PC-9 (cell line): ENCODE data around the gene NTF3. TPM values are rescaled to one million over a fixed set of nuclear protein-coding genes. Genes with fewer than 3 reads are reported as not detected.

Experiments used
- BruUV-seq: library from RNA; stranded (reverse); fragments of 400-500 nt; replicated peaks from 2 replicates; lab custom pipeline; 2021; lab: Mats Ljungman, UMichigan
- CTCF ChIA-PET: fragments of 300-600 bp; sonication (Branson Sonifier 250); formaldehyde crosslinking; loops from one replicate; lab custom pipeline; 2022; ENCODE audit warnings: antibody characterized with exemption; lab: Charles Lee
- POLR2A ChIA-PET: fragments of 300-600 bp; sonication (Branson Sonifier 250); formaldehyde crosslinking; loops from one replicate; lab custom pipeline; 2022; ENCODE audit warnings: antibody characterized with exemption; ENCODE audit not compliant: unreplicated experiment; lab: Charles Lee
- DNase-seq, 2 experiments: peaks; one replicate each; pipeline versions ENCODE4 v3.0.0 to v3.0.0-alpha.2; 2015 to 2022; ENCODE audit warnings: mixed read lengths in 1 of 2
- H2AFZ ChIP-seq: fragments of 200-600 bp; sonication (generic); 2 replicates; pipeline ENCODE4 v1.8.1; 2017; ENCODE audit warnings: antibody characterized with exemption
- H3F3A ChIP-seq: fragments of 200-600 bp; sonication (generic); 2 replicates; pipeline ENCODE4 v1.8.1; 2017; ENCODE audit warnings: antibody characterized with exemption, mild to moderate bottlenecking, low read depth; ENCODE audit not compliant: insufficient read depth
- H3K27ac ChIP-seq: fragments of 200-600 bp; sonication (generic); 2 replicates; pipeline ENCODE4 v1.6.1; 2016; ENCODE audit warnings: mixed run types
- H3K27me3 ChIP-seq: fragments of 200-600 bp; sonication (generic); 2 replicates; pipeline ENCODE4 v1.6.1; 2016; ENCODE audit warnings: low read depth, mixed run types; ENCODE audit not compliant: insufficient read depth
- H3K36me3 ChIP-seq: fragments of 200-600 bp; sonication (generic); 2 replicates; pipeline ENCODE4 v1.6.1; 2016; ENCODE audit warnings: low read depth, mixed run types
- H3K4me1 ChIP-seq: fragments of 200-600 bp; sonication (generic); replicated peaks from 2 replicates; pipeline ENCODE4 v1.6.1; 2016; ENCODE audit warnings: mixed run types; ENCODE audit not compliant: insufficient read depth
- H3K4me2 ChIP-seq: fragments of 200-600 bp; sonication (generic); 2 replicates; pipeline ENCODE4 v1.6.1; 2017; ENCODE audit warnings: mixed run types
- H3K4me3 ChIP-seq: fragments of 200-600 bp; sonication (generic); 2 replicates; pipeline ENCODE4 v1.6.1; 2016; ENCODE audit warnings: mixed run types
- H3K79me2 ChIP-seq: fragments of 200-600 bp; sonication (generic); 2 replicates; pipeline ENCODE4 v1.6.1; 2017; ENCODE audit warnings: low read depth, mixed run types
- H3K9me2 ChIP-seq: fragments of 200-600 bp; sonication (generic); 2 replicates; pipeline ENCODE4 v1.8.1; 2017; ENCODE audit warnings: mild to moderate bottlenecking; ENCODE audit not compliant: insufficient read depth
- H3K9me3 ChIP-seq: fragments of 200-600 bp; sonication (generic); 2 replicates; pipeline ENCODE4 v1.8.1; 2016; ENCODE audit warnings: low read depth; ENCODE audit not compliant: insufficient read depth
- H4K20me1 ChIP-seq: fragments of 200-600 bp; sonication (generic); 2 replicates; pipeline ENCODE4 v1.8.1; 2017; ENCODE audit not compliant: insufficient read depth
- CTCF ChIP-seq: fragments of 200-600 bp; sonication (generic); conservative IDR thresholded peaks from 2 replicates; pipeline ENCODE4 v1.6.1; 2017; ENCODE audit warnings: mixed run types, antibody characterized with exemption, mild to moderate bottlenecking, moderate library complexity
- EZH2 ChIP-seq: fragments of 200-600 bp; sonication (generic); IDR thresholded peaks from 2 replicates; pipeline ENCODE4 v1.8.0; 2017; ENCODE audit warnings: antibody characterized with exemption, low read depth
- intact Hi-C: fragments of 100-400 bp; cut with micrococcal nuclease; formaldehyde crosslinking; loops from one replicate; pipeline ENCODE4 v1.10.0; 2022; ENCODE audit not compliant: unreplicated experiment
- total RNA-seq: library from RNA; stranded (reverse); gene quantifications from 2 replicates; pipeline ENCODE4 v1.2.3, GENCODE V29; 2021

Gene NTF3
- total RNA-seq, 1 experiment from 2014 or later, result not detected

DNA sequence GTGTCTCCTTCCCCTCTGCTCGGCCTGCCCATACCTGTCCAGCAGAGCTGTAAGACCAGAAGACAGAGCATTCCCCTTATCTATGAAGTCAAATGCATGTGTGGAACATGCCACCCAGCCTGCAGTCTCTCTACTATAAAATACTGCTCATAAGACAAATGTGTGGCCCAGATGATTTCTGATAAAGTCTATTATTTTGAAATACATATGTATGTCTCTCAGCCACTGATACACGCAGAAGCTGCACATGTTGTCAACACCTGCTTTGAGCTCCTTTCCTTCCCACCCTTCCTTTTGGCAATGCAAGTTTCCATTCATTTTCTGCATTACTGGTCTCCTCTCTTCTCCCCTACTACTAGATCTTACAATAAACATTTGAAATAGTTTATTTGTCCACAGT, 38.8 kb downstream of the NTF3 start:
- TF ChIP-seq CTCF (no peak), EZH2 (no peak)
- no peak overlapping the region for H3K27ac ChIP-seq
- BruUV-seq, result no TSS peak
- H3K36me3 ChIP-seq, result no peaks in the 10 kb centered on the region
- CTCF ChIA-PET, result no interaction called here
- no peak for DNase-seq
- no peaks in the 10 kb centered on the region for H3K79me2 ChIP-seq
- POLR2A ChIA-PET, result no interaction called here
- peaks cover 99% of the 10 kb centered on the region for H3K27me3 ChIP-seq
- no peak overlapping the region for H3K4me2 ChIP-seq
- no peaks in the 10 kb centered on the region for H3F3A ChIP-seq
- H3K4me1 ChIP-seq, result no peaks in the 10 kb centered on the region
- no peaks in the 10 kb centered on the region for H4K20me1 ChIP-seq
- intact Hi-C loops, result no loop called here
- no peak overlapping the region for H3K4me3 ChIP-seq
- no peak overlapping the region for H2AFZ ChIP-seq
- H3K9me3 ChIP-seq, result no peaks in the 10 kb centered on the region
- H3K9me2 ChIP-seq, result no peaks in the 10 kb centered on the region

DNA sequence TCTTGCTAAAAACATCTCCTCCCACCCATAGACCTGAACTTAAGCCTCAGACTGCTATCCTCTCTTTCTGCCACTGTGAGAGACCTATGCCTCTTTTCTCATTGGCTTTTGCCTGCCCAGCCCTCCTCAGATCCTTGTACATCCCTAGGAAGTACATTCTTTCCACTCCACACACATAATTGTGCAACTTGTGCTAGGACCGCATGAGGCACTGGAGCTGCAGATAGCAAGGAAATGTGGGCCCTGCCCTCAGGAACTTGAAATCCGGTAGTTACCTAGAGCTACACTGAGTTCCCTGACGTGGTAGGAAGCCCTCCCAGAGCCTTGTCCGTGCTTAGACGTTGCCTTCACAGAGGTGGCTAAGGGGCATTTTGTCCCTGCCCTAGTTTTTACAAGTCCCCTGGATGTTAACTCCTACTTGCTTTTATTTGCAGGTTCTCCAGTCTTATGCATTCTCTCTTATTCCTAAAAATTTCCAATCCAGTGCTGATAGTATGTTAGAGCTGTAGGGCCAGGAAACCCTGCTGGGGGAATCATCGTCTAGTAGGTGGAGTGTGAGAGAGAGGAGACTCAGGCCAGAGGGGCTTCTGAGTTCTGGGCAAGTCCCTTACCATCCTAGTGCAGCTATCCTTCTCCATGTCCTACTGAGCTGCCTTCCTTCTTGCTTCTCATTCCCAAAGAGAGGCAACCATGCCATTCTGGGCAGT, 41.3 kb downstream of the NTF3 start:
- Histone ChIP-seq H3K4me2 (no peak overlapping the region), H3K9me3 (no peaks in the 10 kb centered on the region), H3K4me3 (no peak overlapping the region), H4K20me1 (no peaks in the 10 kb centered on the region), H3K79me2 (no peaks in the 10 kb centered on the region), H3K27me3 (peaks cover 96% of the 10 kb centered on the region), H3K9me2 (no peaks in the 10 kb centered on the region), H3F3A (no peaks in the 10 kb centered on the region), H3K27ac (no peak overlapping the region), H2AFZ (no peak overlapping the region), H3K36me3 (no peaks in the 10 kb centered on the region), H3K4me1 (no peaks in the 10 kb centered on the region)
- no peak for DNase-seq
- TF ChIP-seq CTCF, result no peak
- TF ChIP-seq EZH2, result no peak
- BruUV-seq, result no TSS peak
- CTCF ChIA-PET, result no interaction called here
- intact Hi-C loops, result no loop called here
- POLR2A ChIA-PET, result no interaction called here

- CTCF ChIA-PET, result no interaction called here
- peaks cover 96% of the 10 kb centered on the region for H3K27me3 ChIP-seq
- H3K4me2 ChIP-seq, result no peak overlapping the region
- no peaks in the 10 kb centered on the region for H3K9me3 ChIP-seq
- no peak overlapping the region for H2AFZ ChIP-seq
- POLR2A ChIA-PET, result no interaction called here
- H3K79me2 ChIP-seq, result no peaks in the 10 kb centered on the region
- no peaks in the 10 kb centered on the region for H3K4me1 ChIP-seq
- H4K20me1 ChIP-seq, result no peaks in the 10 kb centered on the region
- H3K27ac ChIP-seq, result no peak overlapping the region
- H3K36me3 ChIP-seq, result no peaks in the 10 kb centered on the region
- no peak overlapping the region for H3K4me3 ChIP-seq
- H3F3A ChIP-seq, result no peaks in the 10 kb centered on the region
- intact Hi-C loops, result no loop called here
- no peak for TF ChIP-seq EZH2
- TF ChIP-seq CTCF, result no peak
- H3K9me2 ChIP-seq, result no peaks in the 10 kb centered on the region
- DNase-seq, result no peak
- no TSS peak for BruUV-seq
Observed at GRCh38 chr12:5473783-5474116, 41.8 kb downstream of the NTF3 start.
